ENCODE measurements around the gene ACVR1.
"Not testable (repeated sequence)": the region's sequence is repeated elsewhere in the genome, so short reads cannot be mapped to it uniquely, and the experiment has no call there.

Gene ACVR1

GRCh38 chr2:157826644-157827043, 49.5 kb downstream of the ACVR1 start:
- not testable (repeated sequence) for DNase-seq (ENCODE audit: low read depth)

GRCh38 chr2:157825885-157826284, 50.2 kb downstream of the ACVR1 start:
- peak; percentile 57 for DNase-seq (ENCODE audit: low read depth)

- peak; percentile 69 for DNase-seq (ENCODE audit: low read depth)
Observed at GRCh38 chr2:157822993-157823392, 53.1 kb downstream of the ACVR1 start.

- no peak for DNase-seq (ENCODE audit: low read depth)
Observed at GRCh38 chr2:157822533-157822932, 53.6 kb downstream of the ACVR1 start.

- no peak for DNase-seq (ENCODE audit: low read depth)
Observed at GRCh38 chr2:157821519-157822131, 54.5 kb downstream of the ACVR1 start.

GRCh38 chr2:157820193-157820592, 55.9 kb downstream of the ACVR1 start:
- no peak for DNase-seq (ENCODE audit: low read depth)

- DNase-seq (ENCODE audit: low read depth): no peak
Observed at GRCh38 chr2:157819761-157820160, 56.4 kb downstream of the ACVR1 start.

GRCh38 chr2:157818227-157818626, 57.9 kb downstream of the ACVR1 start:
- no peak for DNase-seq (ENCODE audit: low read depth)

- DNase-seq (ENCODE audit: low read depth): no peak
Observed at GRCh38 chr2:157815421-157815820, 60.7 kb downstream of the ACVR1 start.

- DNase-seq (ENCODE audit: low read depth): no peak
Observed at GRCh38 chr2:157813467-157813866, 62.7 kb downstream of the ACVR1 start.

- no peak for DNase-seq (ENCODE audit: low read depth)
Observed at GRCh38 chr2:157810037-157810436, 66.1 kb downstream of the ACVR1 start.

- DNase-seq (ENCODE audit: low read depth): no peak
Observed at GRCh38 chr2:157809212-157809611, 66.9 kb downstream of the ACVR1 start.

- no peak for DNase-seq (ENCODE audit: low read depth)
Observed at GRCh38 chr2:157808421-157808820, 67.7 kb downstream of the ACVR1 start.

GRCh38 chr2:157806426-157807077, 69.6 kb downstream of the ACVR1 start:
- no peak for DNase-seq (ENCODE audit: low read depth)

GRCh38 chr2:157805519-157805918, 70.6 kb downstream of the ACVR1 start:
- no peak for DNase-seq (ENCODE audit: low read depth)

- DNase-seq (ENCODE audit: low read depth): no peak
Observed at GRCh38 chr2:157804355-157804754, 71.8 kb downstream of the ACVR1 start.

GRCh38 chr2:157803952-157804351, 72.2 kb downstream of the ACVR1 start:
- no peak for DNase-seq (ENCODE audit: low read depth)

GRCh38 chr2:157803476-157803875, 72.7 kb downstream of the ACVR1 start:
- no peak for DNase-seq (ENCODE audit: low read depth)

GRCh38 chr2:157800838-157801495, 75.2 kb downstream of the ACVR1 start:
- no peak for DNase-seq (ENCODE audit: low read depth)

GRCh38 chr2:157793053-157793612, 83.0 kb downstream of the ACVR1 start:
- no peak for DNase-seq (ENCODE audit: low read depth)

GRCh38 chr2:157792335-157793052, 83.6 kb downstream of the ACVR1 start:
- DNase-seq (ENCODE audit: low read depth): peak; percentile 53

GRCh38 chr2:157790780-157791179, 85.3 kb downstream of the ACVR1 start:
- DNase-seq (ENCODE audit: low read depth): no peak
